ENCODE data around the gene ATRN.
"Not testable (repeated sequence)": the region's sequence is repeated elsewhere in the genome, so short reads cannot be mapped to it uniquely, and the experiment has no call there.

The ATRN gene

DNA sequence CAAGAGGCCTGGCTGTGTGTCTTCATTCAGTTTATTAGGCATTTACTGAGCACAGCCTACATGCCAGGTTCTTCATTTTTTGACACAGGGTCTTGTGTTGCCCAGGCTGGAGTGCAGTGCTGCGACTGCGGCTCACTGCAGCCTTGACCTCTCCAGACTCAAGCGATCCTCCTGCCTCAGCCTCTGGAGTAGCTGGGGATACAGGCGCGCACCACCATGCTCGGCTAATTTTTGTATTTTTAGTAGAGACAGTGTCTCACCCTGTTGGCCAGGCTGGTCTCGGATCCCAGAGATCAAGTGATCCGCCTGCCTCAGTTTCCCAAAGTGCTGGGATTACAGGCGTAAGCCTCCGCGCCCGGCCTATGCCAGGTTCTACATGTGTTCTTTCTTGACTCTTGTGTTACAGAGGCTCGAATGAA, 601 bp upstream of the ATRN start:
- no peak for DNase-seq (ENCODE audit: low read depth in 2 of 2)

DNA sequence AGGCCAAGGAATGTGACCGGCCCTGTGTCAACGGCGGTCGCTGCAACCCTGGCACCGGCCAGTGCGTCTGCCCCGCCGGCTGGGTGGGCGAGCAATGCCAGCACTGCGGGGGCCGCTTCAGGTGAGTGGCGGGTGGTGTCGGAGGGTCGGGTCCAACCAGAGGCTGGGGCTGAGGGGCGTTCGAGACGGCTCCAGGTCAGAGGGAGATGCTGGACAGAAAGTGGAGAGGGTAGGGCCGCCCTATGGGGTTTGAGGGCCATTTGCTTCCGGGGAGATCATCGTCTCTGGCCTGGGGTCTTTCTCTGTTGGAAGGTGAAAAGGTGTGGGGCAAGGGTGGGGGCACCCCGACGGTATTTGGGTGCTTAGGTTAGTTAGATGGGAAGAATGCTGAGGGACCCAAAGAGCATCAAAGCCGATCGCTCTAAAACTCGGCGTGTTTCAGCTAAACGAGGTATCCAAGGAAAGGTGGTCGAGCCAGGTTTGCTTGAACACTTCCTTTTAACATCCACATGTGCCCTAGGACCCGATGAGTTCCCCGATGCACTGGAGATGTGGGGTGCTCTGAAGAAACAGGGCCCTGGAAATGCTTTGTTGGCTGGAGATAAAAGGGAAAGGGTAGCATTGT, 691 bp downstream of the ATRN start:
- no peak for DNase-seq (ENCODE audit: low read depth in 2 of 2)

DNA sequence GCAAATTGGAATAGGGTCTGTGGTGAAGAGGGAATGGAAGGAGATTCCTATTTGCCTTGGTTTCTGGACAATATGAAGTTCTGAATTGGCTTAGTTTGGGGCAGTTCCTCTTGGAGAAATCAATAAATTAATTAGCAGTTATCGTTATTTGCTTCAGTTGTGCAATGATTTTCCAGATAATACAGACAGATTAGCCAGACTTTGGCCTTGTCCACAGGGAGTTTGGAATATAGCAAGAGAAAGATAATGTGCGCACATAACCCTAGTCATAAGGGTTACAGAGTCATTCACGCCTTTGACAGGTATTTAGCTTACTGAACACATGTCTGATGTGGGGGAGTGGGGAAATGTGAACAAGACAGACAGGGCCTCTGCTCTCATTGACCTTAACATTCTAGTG, 1.3 kb downstream of the ATRN start:
- DNase-seq (ENCODE audit: low read depth in 2 of 2), result no peak

DNA sequence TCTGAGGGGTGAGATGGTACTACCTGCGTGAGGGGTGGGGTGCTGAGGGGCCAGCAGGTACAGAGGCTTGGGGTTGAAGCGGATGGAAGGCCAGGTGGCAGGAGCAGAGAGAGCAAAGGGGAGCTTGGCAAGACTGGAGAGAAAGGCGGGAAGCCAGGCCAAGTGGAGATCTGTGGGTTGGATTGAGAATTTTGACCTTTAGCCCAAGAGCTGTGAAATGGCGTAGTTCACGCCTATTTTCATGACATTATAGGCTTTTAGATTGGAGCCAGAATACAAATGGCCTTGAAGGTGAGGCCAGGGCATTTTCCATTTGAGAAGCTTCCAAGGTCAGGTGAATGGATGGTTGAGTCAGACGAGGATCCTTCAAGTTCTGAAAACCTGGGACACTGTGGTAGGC, 2.5 kb downstream of the ATRN start:
- DNase-seq (ENCODE audit: low read depth in 2 of 2), result no peak

DNA sequence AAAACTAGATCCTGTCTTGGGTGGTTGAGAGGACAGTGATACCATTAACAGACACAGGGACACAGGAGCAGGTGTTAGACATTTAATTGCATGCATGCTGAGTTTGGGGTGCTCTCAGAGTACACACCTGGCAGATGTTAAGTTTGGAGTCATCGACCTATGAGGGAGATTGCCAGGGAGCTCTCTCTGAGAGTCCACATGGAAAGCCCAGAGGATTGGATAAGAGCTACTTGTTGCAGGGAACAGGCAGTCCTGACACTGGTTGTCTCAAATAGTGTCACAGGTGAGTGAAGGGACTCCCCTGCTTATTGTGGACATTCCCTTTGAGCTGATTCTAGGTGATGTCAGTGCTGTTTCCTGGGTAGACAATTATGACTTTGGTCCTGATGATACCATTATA, 3.1 kb downstream of the ATRN start:
- DNase-seq (ENCODE audit: low read depth in 2 of 2), result no peak

DNA sequence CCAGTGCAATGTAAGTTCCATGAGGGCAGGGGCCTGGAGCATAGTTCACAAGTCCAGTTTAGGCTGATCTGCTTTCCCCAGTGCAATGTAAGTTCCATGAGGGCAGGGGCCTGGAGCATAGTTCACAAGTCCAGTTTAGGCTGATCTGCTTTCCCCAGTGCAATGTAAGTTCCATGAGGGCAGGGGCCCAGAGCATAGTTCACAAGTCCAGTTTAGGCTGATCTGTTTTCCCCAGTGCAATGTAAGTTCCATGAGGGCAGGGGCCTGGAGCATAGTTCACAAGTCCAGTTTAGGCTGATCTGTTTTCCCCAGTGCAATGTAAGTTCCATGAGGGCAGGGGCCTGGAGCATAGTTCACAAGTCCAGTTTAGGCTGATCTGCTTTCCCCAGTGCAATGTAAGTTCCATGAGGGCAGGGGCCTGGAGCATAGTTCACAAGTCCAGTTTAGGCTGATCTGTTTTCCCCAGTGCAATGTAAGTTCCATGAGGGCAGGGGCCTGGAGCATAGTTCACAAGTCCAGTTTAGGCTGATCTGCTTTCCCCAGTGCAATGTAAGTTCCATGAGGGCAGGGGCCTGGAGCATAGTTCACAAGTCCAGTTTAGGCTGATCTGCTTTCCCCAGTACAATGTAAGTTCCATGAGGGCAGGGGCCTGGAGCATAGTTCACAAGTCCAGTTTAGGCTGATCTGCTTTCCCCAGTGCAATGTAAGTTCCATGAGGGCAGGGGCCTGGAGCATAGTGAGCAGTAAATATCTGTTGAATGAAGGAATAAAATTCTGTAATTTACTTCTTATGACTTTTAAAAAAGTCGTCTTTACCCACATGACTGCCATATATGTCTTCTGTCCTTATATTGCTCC, 6.4 kb downstream of the ATRN start:
- DNase-seq (ENCODE audit: low read depth in 2 of 2), result not testable (repeated sequence)

DNA sequence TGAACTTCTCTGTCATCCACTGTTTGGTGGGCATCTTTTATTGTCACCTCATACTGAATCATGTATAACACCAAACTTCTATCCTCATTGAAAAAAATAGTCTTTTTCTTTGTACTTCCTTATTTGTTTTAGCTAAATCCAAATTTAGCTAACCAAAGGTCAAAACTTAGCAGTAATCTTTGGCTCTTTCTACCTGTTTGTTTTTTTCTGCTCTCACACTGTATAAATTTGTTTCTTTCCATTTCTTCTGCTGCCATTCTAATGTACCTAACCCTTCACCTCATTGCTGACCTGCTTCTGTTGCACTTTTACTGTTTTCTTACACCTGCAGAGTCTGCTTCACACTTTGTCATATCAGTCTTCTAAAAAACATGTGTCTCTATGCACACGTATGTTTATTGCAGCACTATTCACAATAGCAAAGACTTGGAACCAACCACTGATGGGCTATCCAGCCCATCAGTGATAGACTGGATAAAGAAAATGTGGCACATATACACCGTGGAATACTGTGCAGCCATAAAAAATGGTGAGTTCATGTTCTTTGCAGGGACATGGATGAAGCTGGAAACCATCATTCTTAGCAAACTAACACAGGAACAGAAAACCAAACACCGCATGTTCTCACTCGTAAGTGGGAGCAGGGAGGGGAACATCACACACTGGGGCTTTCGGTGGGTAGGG, 7.2 kb downstream of the ATRN start:
- no peak for DNase-seq (ENCODE audit: low read depth in 2 of 2)

DNA sequence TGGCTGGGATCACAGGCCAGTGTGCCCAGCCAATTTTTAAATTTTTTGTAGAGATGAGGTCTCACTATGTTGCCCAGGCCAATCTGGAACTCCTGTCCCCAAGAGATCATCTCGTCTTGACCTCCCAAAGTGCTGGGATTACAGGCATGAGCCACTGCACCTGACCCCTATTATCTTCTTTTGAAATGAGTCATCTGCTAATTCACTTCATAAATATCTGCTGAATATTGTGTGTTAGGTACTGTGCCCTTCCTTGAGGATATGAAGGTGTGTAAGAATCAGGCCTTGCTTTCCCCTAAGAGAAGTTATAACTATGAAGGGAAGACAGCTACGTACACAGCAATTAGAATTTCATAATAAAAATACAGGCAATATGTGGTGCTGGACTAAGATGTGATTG, 8.2 kb downstream of the ATRN start:
- DNase-seq (ENCODE audit: low read depth in 2 of 2), result no peak

DNA sequence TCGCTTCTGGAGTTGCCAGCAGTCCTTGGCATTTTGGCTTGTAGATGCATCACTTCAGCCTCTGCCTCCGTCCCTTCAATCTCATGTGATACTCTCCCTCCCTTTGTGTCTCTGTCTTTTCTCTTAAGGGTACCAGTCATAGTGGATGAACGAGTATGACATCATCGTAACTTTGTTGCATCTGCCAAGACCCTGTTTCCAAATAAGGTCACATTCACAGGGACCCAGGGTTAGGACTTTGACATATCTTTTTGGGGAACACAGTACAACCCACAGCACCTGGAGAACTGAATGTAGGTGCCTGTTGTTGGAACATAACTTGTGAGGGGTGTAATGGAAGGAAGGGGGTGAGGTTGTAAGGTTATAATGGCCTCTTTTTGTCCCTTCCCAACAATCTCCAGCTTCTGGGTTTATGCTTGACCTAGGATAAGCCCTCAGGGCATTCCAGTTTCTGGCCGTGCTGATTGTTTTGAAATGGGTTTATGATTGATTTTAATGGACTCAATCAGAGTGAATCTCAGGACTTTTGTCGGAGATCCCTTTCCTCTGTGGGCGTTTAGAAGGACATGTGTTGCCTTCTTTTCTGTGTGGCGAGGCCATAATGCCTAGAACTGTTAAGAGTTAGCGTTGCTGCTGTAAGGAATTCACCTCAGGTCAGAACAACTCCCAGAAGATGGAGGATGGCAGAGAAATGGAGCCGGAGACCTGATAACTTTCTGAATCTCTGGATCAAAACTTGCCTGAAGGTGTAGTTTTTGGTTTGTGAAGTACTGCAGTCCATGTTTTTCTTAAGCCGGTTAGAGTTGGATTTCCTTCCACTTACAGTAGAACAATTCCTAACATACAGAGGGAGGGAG, 9.2 kb downstream of the ATRN start:
- DNase-seq (ENCODE audit: low read depth in 2 of 2), result no peak

DNA sequence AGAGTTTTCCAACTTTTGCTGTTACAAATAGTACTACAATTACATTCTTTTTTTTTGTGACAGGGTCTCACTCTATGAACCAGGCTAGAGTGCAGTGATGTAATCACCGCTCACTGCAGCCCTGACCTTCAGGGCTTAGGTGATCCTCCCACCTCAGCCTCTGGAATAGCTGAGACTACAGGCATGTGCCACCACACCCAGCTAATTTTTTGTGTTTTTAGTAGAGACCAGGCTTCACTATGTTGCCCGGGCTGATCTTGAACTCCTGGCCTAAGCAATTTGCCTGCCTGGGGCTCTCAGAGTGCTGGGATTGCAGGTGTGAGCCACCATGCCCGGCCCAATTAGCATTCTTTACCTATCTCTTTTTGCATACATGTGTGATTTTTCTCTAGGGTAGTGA, 12.5 kb downstream of the ATRN start:
- DNase-seq (ENCODE audit: low read depth in 2 of 2), result no peak

DNA sequence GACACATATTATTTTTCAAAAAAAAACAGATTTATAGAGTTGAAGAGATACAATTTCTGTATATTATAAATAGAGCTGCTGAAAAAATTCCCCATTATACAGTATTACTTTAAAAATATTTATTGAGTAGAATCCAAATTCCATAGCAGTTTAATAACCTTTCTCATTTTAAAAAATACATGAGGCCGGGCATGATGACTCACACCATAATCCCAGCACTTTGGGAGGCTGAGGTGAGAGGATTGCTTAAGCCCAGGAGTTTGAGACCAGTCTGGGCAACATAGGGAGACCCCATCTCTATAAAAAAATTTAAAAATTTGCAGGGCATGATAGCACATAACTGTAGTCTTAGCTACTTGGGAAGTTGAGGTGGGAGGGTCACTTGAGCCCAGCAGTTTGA, 13.0 kb downstream of the ATRN start:
- no peak for DNase-seq (ENCODE audit: low read depth in 2 of 2)

DNA sequence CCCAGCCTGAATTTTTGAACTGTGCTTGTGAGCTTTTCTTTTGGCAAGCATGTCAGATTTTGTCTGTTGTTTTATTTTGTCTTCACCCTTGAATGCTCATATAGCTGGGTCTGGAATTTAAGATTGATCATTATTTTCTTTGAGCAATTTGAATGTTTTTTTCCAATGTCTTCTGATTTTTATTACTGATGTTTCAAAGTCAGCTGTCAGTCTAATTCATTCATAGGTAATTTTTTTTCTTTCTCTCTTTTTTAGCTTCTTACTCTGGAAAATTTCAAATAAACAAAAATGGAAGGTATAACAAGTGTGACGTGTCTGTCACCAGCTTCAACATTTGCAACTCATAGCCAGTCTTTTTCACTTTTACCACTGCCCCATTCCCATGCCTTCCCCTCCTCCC, 15.1 kb downstream of the ATRN start:
- DNase-seq (ENCODE audit: low read depth in 2 of 2), result no peak

DNA sequence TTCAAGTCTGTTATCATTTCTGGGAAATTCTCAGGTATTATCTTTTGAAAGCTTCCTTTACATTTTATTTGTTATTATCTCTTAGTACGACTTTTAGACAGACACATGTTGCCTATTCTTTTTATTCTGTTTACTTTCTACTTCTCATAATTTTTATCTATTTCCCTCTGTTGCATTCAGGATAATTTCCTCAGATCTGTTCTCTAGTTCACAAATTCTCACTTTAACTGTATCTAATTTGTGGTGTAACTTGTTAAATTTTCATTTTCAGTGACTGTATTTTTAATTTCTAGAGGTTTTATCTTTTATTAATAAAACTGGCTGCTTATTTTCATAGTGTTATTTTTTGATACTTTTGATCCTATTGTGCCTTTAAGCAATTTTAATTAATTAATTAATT, 16.0 kb downstream of the ATRN start:
- no peak for DNase-seq (ENCODE audit: low read depth in 2 of 2)

DNA sequence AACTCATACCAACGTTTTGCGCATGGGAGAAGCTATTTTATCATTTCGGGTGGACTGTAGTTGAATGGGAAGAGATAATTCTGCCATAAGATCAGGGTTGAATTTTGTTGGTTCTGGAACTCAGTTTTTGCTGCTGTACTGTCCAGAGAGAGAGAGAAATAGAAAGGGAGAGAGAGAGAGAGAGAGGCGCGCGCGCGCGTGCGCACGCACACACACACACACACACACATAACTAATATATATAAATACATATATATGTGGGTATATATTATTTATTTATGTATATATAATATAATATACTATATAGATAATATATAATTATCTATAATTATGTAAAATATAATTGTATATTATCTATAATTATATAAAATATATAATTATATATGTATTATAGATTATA, 21.9 kb downstream of the ATRN start:
- DNase-seq (ENCODE audit: low read depth in 2 of 2), result no peak

DNA sequence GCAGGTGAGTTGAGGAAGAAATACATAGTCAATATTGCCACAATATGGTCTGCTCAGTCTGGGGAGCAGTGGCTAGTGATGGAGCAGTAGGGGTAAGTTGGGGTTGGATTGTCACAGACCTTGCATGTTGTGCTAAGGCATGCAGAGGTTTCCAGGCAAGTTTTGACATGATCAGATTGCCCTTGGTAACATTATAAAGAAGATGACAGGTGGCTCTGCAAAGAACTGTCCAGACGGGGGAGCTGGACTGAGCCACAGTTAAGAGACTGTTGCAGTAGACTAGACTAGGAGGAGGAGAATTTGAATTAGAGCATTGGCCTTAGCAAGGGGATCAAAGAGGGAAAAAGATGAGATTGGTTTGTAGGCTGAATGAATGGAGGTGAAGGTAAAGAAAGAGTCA, 23.4 kb downstream of the ATRN start:
- DNase-seq (ENCODE audit: low read depth in 2 of 2), result no peak

DNA sequence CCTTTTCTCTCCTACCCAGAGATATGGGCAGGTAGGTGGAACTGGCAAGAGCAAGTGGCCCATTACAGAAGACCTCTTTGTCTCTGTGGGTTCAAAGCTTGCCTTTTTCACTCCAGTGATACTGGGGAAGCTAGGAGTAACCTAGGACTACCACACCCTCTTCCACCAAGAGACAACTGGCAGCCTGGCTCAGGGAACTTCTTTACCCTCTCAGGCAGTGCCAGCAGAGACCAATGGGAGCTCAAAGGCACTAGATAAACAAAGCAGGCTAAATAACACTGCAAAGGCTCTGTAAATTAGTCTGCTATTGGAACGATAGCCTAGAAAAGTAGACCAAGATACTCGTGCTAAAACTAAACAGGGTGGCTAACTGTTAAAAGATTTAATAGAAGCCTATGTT, 32.1 kb downstream of the ATRN start:
- DNase-seq (ENCODE audit: low read depth in 2 of 2), result no peak

DNA sequence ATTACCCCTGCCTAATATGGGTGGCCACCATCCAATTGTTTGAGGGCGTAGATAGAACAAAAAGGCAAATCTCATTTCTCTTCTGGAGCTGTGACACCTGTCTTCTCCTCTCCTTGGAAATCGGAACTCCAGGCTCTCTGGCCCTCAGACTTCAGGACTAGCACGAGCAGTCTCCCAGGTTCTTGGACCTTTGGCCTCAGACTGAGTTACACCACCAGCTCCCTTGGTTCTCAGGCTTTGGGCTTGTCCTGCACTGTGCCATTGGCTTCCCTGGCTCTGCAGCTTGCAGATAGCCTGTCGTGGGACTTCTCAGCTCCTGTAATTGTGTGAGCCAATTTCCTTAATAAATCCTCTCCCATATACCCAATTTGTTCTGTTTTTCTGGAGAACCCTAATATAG, 34.3 kb downstream of the ATRN start:
- DNase-seq (ENCODE audit: low read depth in 2 of 2), result no peak

DNA sequence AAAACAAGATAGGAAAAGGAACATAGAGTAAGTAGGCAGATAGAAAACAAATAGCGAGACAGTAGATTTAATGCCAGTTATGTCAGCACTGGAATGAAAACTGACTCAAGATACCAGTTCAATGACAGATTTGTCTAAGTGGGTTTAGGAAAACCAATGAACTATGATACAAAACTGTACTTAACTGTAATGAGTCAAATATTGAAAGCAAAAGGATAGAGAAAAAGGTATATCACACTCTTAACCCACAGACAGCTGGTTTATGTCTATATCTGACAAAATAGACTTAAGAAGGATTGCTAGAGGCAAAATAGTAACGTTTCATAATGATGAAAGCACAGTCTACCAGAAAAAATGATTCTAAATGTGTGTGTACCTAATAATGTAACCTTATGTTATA, 38.2 kb downstream of the ATRN start:
- DNase-seq (ENCODE audit: low read depth in 2 of 2), result no peak

DNA sequence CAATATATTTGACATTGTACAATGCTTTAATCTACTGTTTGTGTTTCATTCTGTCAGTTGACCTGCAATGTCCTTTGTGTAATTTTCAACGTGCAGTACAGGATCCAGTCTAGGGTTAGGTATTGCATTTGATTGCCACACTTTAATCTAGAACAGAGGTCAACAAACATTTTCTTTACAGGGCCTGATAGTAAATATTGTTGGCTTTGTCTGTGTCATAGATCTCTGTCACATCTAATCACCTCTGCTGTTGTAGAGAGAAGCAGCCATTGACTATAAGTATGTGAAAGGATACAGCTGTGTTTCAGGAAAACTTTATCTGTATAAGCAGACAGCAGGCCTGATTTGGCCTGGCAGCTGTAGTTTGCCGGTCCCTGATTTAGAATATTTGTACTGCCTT, 39.3 kb downstream of the ATRN start:
- DNase-seq (ENCODE audit: low read depth in 2 of 2), result no peak

DNA sequence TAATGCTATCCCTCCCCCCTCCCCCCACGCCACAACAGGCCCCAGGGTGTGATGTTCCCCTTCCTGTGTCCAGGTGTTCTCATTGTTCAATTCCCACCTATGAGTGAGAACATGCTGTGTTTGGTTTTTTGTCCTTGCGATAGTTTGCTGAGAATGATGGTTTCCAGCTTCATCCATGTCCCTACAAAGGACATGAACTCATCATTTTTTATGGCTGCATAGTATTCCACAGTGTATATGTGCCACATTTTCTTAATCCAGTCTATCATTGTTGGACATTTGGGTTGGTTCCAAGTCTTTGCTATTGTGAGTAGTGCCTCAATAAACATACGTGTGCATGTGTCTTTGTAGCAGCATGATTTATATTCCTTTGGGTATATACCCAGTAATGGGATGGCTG, 41.4 kb downstream of the ATRN start:
- not testable (repeated sequence) for DNase-seq (ENCODE audit: low read depth in 2 of 2)

DNA sequence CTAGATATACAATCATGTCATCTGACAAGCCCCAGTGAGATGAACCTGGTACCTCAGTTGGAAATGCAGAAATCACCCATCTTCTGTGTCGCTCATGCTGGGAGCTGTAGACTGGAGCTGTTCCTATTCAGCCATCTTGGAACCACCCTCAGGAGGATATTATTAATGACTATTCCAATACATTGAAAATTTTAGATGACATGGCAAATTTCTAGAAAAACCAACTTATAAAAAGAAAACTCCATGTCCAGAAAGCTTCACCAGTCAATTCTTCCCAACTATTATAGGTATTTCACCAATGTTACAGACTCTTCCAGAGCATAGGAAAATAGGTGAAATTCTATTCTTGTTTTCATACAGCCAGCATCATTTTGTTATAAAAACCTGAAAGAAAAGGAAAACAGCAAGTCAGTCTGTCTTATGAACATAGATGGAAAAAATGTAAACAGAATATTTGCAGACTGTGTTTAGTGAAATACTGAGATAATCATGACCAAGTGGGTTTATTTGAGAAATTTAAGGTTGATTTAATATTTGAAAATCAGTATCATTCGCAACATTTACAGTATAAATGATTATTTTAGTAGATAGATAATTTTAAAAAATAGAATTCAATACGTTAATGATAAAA, 43.3 kb downstream of the ATRN start:
- DNase-seq (ENCODE audit: low read depth in 2 of 2), result no peak

Measured in stimulated activated CD4-positive, alpha-beta T cell treated with anti-CD3 and anti-CD28 coated beads, Interleukin-15, amount 100 ng/mL, for 48 hours (primary cell).